CMK (cell line): ENCODE results near the gene WDR62.
"Not testable (repeated sequence)": the region's sequence is repeated elsewhere in the genome, so short reads cannot be mapped to it uniquely, and the experiment has no call there.

Experiments used
- DNase-seq: peaks from one replicate; pipeline ENCODE4 v3.0.0-alpha.2; 2010; ENCODE audit warnings: low read depth

The WDR62 gene

DNA sequence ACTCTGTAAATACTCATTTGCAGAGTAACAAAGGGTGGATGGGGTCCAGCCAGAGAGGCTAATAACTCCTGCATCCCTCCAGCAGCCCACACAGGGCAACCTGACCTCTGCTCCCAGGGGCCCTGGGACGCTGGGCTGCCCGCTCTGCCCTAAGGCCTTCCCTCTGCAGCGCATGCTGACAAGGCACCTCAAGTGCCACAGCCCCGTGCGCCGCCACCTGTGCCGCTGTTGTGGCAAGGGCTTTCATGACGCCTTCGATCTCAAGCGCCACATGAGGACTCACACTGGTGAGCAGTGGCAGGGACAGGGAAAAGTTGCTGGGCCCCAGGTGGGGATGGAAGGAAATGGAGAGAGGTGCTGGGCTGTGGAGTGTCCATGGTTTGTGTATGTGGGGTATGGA lies 58.0 kb downstream of the WDR62 start:
- DNase-seq = no peak

DNA sequence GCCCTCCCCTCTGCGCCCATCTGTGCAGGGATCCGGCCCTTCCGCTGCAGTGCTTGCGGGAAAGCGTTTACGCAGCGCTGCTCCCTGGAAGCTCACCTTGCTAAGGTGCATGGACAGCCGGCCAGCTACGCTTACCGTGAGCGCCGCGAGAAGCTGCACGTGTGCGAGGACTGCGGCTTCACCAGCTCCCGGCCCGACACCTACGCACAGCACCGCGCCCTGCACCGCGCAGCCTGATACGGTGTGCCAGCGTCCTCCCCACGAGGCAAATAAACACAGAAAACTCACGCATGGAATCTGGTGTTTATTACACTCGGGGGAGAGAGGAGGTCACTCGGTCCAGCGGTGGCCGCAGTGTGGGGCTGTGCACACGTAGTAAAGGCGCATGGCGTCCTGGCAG lies 58.7 kb downstream of the WDR62 start:
- no peak for DNase-seq

DNA sequence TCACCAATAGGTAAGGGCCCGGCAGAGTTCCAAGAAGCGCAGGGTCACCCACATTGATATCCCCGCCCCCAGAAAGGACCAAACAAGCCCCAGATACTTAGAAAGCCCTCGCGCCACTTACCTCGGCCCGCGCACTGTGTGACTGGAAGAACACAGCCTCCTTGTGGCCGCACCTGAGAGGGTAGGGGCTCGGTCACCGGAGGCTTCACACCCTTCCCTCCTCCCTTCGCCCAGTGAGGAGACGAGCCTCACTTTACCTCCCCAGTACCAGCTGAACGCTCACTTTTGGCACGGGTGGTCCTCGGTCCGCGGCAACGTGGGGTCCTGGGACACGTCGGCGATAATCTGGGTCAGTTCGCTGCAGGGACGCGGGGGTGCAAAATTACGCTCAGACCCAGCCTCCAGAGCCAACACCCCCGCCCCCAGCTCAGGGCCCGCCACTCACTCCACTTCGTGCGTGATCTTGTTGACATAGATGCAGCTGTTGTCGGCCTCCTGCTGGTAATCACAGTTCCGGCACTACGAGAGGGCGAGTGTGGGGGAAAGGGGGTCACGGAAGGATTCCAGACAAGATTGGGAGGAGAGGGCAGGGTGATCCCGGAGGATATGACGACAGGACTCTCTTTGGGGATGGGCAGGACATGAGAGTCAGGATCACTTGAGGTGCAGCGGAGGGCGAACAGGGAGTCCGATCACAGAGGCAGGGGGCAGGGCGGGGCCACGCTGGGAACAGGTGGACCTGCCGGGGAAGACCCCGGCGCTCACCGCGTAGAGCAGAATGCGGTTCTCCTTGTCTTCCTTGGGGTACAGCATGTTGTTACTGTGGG lies 59.4 kb downstream of the WDR62 start:
- DNase-seq = no peak

- DNase-seq = peak; percentile 97
Observed at GRCh38 chr19:36114721-36115452, 60.2 kb downstream of the WDR62 start, which contains the start of gene POLR2I. Gene POLR2I, minus strand, starts transcription at chr19:36114875. Its CDS starts 19 bp downstream, at chr19:36114856.

- peak; percentile 59 for DNase-seq
Observed at GRCh38 chr19:36115453-36116343, 61.0 kb downstream of the WDR62 start, which contains the start of gene TBCB. Gene TBCB, plus strand, starts transcription at chr19:36115468. Its CDS starts 93 bp downstream, at chr19:36115561.

DNA sequence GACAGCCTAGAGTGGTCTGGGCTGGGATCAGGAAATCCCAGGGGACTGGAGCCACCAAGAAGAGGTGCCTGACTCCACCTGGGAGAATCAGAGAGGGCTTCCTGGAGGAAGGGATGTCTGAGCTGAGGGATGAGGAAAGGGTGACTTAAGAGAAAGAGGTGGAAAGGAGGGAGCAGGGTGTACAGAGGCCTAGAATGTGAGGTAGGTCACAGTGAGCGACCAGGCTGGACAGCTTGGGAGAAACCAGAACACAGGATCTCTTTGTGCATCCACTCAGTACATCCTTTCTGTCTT lies 61.6 kb downstream of the WDR62 start:
- DNase-seq = no peak

GRCh38 chr19:36120092-36120983 lies 65.6 kb downstream of the WDR62 start:
- DNase-seq = no peak

DNA sequence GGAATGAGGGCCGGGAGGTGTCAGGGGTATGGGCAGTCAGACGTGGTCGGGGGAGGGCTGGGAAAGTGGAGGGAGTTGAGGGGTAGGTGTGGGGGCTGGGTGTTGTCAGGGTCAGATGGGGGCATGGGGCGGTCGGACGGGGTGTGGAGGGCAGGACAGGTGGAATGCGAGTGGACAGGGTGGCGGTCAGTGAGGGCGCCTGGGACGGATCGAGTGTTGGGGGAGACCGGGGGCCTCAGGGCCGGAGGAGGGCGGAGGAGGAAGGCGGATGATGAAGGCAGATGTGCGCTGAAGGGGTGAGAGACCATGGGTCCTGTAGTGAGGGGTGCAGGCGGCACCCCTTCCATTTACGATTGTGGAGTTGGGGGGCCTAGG lies 66.3 kb downstream of the WDR62 start:
- no peak for DNase-seq

GRCh38 chr19:36121486-36122124 lies 66.9 kb downstream of the WDR62 start:
- DNase-seq = no peak

DNA sequence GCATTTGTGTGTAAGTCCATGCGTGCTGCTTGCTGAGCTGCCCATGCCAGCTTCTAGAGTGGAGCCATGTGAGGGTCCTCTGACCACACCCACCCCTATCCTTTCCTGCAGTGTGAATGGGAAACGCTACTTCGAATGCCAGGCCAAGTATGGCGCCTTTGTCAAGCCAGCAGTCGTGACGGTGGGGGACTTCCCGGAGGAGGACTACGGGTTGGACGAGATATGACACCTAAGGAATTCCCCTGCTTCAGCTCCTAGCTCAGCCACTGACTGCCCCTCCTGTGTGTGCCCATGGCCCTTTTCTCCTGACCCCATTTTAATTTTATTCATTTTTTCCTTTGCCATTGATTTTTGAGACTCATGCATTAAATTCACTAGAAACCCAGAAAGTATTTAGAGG lies 70.9 kb downstream of the WDR62 start:
- no peak for DNase-seq

GRCh38 chr19:36128392-36128736 lies 73.7 kb downstream of the WDR62 start:
- peak; percentile 38 for DNase-seq

DNA sequence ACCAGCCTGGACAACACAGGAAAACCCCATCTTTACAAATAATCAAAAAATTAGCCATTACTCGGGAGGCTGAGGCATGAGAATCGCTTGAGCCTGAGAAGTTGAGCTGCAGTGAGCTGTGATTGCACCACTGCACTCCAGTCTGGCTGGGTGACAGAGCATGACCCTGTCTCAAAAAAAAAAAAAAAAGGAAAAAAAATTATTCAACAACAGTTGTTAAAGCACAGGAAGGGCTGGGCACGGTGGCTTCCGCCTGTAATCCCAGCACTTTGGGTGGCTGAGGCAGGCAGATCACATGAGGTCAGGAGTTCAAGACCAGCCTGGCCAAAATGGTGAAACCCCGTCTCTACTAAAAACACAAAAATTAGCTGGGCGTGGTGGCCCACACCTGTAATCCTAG lies 76.5 kb downstream of the WDR62 start:
- not testable (repeated sequence) for DNase-seq

GRCh38 chr19:36134867-36135266 lies 80.2 kb downstream of the WDR62 start:
- DNase-seq = not testable (repeated sequence)

DNA sequence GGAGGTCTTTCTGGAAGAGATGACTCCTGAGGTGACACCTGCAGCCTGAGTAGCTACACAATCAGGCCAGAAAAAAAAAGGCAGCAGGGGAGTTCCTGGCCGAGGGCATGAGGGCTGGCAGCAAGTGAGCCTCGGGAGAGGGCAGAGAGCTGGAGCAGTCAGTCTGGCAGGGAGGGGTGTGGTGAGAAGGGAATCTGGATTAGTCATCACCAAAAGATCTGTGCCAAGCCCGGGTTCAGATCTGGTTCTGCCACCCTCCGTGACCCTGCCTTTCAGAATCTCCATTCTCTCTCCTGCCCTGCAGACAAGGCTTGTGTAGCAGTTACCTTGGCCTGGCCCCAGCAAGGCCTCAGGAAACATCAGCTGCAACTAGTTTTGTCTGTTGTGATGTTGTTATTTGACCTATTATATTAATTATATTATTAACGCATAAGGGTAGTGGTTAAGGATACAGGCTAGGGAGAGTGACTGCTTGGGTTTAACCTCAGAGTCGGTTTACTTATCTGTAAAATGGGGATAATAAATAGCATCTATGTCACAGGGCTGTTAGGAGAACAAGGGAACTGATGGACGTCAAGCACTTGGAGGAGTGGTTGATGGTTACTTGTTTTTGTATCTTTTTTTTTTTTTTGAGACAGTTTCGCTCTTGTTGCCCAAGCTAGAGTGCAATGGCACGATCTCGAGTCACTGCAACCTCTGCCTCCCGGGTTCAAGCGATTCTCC lies 82.4 kb downstream of the WDR62 start:
- no peak for DNase-seq

- DNase-seq = no peak
Observed at GRCh38 chr19:36139120-36139472, 84.4 kb downstream of the WDR62 start.

- DNase-seq = peak; percentile 94
Observed at GRCh38 chr19:36139473-36140303, 85.0 kb downstream of the WDR62 start, which contains the start of gene CAPNS1. Gene CAPNS1, plus strand, starts transcription at chr19:36140066. Its CDS starts 946 bp downstream, at chr19:36141012.

GRCh38 chr19:36140304-36141038 lies 85.8 kb downstream of the WDR62 start:
- DNase-seq = peak; percentile 43
